Measurements from ENCODE around the gene GLT8D2. TPM values are rescaled to one million over a fixed set of nuclear protein-coding genes. Genes with fewer than 3 reads are reported as not detected.

The GLT8D2 gene
- polyA plus RNA-seq, 4 donors: 11.5 to 17.7 (median 16.0) TPM

DNA sequence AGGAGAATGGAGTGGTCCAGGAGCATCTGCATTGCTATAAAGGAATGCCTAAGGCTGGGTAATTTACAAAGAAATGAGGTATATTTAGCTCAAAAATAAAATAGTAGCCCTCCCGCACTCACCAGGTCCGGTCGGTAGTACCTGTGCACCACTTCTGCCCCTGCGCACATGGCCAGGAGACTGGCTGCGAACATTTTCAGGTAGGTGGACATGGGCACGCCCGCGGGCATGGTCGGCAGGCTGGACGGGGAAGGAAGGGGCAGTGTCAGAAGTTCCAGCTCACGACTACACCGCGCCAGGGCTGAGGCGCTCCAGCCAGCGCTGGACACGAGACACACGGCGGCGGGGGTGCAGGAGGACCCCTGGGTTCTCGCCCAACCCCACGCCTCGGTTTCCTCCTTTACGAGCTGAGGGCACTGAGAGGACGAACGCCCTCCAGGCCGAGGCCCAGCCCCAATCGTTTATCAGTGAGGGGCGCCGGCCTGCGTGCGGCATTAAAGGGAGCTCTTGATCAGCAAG lies 93.4 kb downstream of the GLT8D2 start:
- DNase-seq (ENCODE audit: low read depth in 4 of 4, low spot score in 3 of 4): peak in 1 of 4 donors; percentile 8

DNA sequence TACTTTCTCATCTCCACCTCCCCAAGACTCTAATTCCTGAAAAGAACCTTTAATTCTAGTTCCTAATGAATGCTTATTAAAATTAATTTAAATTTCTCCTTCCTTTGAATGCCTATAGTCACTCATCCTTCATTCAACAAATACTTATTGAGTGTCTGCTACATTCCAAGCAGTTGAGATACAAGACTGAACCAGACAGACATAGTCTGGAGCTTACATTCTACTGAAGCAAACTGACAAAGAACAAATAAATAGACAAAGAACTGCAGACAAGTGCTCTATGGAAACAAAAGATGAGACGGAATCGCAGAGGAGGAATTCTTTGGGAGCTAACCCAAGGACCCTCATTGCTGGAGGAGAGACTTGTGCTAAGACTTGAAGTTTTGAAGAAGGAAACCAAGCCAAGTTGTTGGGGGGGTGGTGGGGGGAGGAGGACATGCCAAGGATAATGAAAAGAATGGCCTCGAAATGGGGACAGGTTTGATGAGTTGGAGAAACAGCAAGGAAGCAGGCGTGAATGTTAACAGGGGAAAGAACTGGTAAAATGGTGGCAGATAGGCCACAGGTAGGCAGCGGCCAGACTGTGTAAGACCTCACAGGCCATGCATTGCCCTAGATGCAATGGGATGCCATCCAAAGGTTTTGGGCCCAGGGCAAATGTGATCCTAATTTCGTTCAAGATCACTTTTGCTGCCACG lies 94.0 kb downstream of the GLT8D2 start:
- no peak for DNase-seq (ENCODE audit: low read depth in 4 of 4, low spot score in 3 of 4)

GRCh38 chr12:103952497-103952896 lies 97.5 kb downstream of the GLT8D2 start:
- no peak for DNase-seq (ENCODE audit: low read depth in 4 of 4, low spot score in 3 of 4)

GRCh38 chr12:103948746-103949406 lies 101.1 kb downstream of the GLT8D2 start:
- DNase-seq (ENCODE audit: low read depth in 4 of 4, low spot score in 3 of 4): no peak

GRCh38 chr12:103947871-103948555 lies 102.0 kb downstream of the GLT8D2 start:
- DNase-seq (ENCODE audit: low read depth in 4 of 4, low spot score in 3 of 4): no peak

GRCh38 chr12:103944964-103945363 lies 105.0 kb downstream of the GLT8D2 start:
- no peak for DNase-seq (ENCODE audit: low read depth in 4 of 4, low spot score in 3 of 4)

Other genes with a start within 250 kb of the GLT8D2 start
- 1 to 10 TPM; 3.3 to 4.1 (median 3.7) TPM for gene NT5DC3, start 209.0 kb downstream of the GLT8D2 start, polyA plus RNA-seq (ENCODE audit: insufficient read length in 4 of 4)
- gene HSP90B1, start 119.8 kb downstream of the GLT8D2 start, polyA plus RNA-seq (ENCODE audit: insufficient read length in 4 of 4): 1,000 to 10,000 TPM in 3 of 4 donors, 100 to 1,000 TPM in 1; 939 to 1,143 (median 1,038) TPM
- gene TDG, start 84.3 kb downstream of the GLT8D2 start, polyA plus RNA-seq (ENCODE audit: insufficient read length in 4 of 4): 10 to 100 TPM; 48.3 to 58.4 (median 52.0) TPM
- 10 to 100 TPM; 13.6 to 19.4 (median 18.1) TPM for gene HCFC2, start 14.3 kb upstream of the GLT8D2 start, polyA plus RNA-seq (ENCODE audit: insufficient read length in 4 of 4)
- 100 to 1,000 TPM in 3 of 4 donors, 10 to 100 TPM in 1; 90.1 to 113 (median 107) TPM for gene NFYB, start 88.0 kb upstream of the GLT8D2 start, polyA plus RNA-seq (ENCODE audit: insufficient read length in 4 of 4)
- 10 to 100 TPM; 56.3 to 75.0 (median 66.2) TPM for gene TXNRD1, start 165.6 kb upstream of the GLT8D2 start, polyA plus RNA-seq (ENCODE audit: insufficient read length in 4 of 4)

All from right renal pelvis (tissue), 4 donors.